DND-41 (cell line): ENCODE results near the gene MMS22L.

Experiments
- ATAC-seq: fragments of 200-7000 bp; cut with Tn5 transposase; 3 replicates; pipeline ENCODE4 v1.9.1; 2021; ENCODE audit warnings: low read depth; ENCODE audit not compliant: insufficient read depth
- DNase-seq: peaks from one replicate; pipeline ENCODE4 v3.0.0-alpha.2; 2020
- H2AFZ ChIP-seq: 2 replicates; pipeline ENCODE4 v1.6.0; 2012; ENCODE audit warnings: low read depth, low read length
- H3K27ac ChIP-seq: 2 replicates; pipeline ENCODE4 v1.5.1; 2012; ENCODE audit warnings: low read length, inconsistent platforms
- H3K27me3 ChIP-seq: fragments of 200-600 bp; sonication (generic); 2 replicates; pipeline ENCODE4 v1.6.0; 2012; ENCODE audit warnings: low read length, mild to moderate bottlenecking, inconsistent platforms; ENCODE audit not compliant: insufficient read depth, poor library complexity
- H3K36me3 ChIP-seq: 2 replicates; pipeline ENCODE4 v1.5.1; 2012; ENCODE audit warnings: low read length, inconsistent platforms; ENCODE audit not compliant: insufficient read depth
- H3K4me1 ChIP-seq: 2 replicates; pipeline ENCODE4 v1.5.1; 2012; ENCODE audit warnings: mild to moderate bottlenecking, low read length; ENCODE audit not compliant: insufficient read depth
- H3K4me2 ChIP-seq: 2 replicates; pipeline ENCODE4 v1.6.0; 2012; ENCODE audit warnings: mild to moderate bottlenecking, moderate library complexity, low read length, inconsistent platforms; ENCODE audit not compliant: insufficient read depth
- H3K4me3 ChIP-seq, 2 experiments: fragments of 200-600 bp in 1 of 2; shearing (Covaris generic) in 1 of 2; 2 replicates each; pipeline ENCODE4 v1.5.1; 2012 to 2016; ENCODE audit warnings: inconsistent platforms in 2 of 2, low read length in 2 of 2, mild to moderate bottlenecking in 2 of 2, low read depth in 1 of 2, moderate library complexity in 1 of 2
- H3K79me2 ChIP-seq: 2 replicates; pipeline ENCODE4 v1.6.0; 2012; ENCODE audit warnings: low read length, inconsistent platforms; ENCODE audit not compliant: insufficient read depth
- H3K9ac ChIP-seq: 2 replicates; pipeline ENCODE4 v1.6.0; 2012; ENCODE audit warnings: low read depth, mild to moderate bottlenecking, inconsistent platforms, low read length, moderate library complexity
- H3K9me3 ChIP-seq: 2 replicates; pipeline ENCODE4 v1.5.1; 2012; ENCODE audit warnings: low read length, moderate library complexity, mild to moderate bottlenecking, inconsistent platforms; ENCODE audit not compliant: insufficient read depth, severe bottlenecking
- H4K20me1 ChIP-seq: 2 replicates; pipeline ENCODE4 v1.6.0; 2012; ENCODE audit warnings: low read length; ENCODE audit not compliant: insufficient read depth
- CTCF ChIP-seq: IDR thresholded peaks from 2 replicates; pipeline ENCODE4 v1.5.1; 2012; ENCODE audit warnings: borderline replicate concordance, low read length, moderate library complexity, mild to moderate bottlenecking; ENCODE audit not compliant: poor library complexity, severe bottlenecking; ENCODE audit errors: extremely low read depth
- EZH2 ChIP-seq: IDR thresholded peaks from 3 replicates; pipeline ENCODE4 v1.6.1; 2012; ENCODE audit warnings: borderline replicate concordance, low read depth, mild to moderate bottlenecking, moderate library complexity, low read length, inconsistent platforms; ENCODE audit not compliant: severe bottlenecking

The MMS22L gene

GRCh38 chr6:97128507-97128906, 154.5 kb downstream of the MMS22L start:
- no peak overlapping the region for H3K4me2 ChIP-seq
- H4K20me1 ChIP-seq: no peaks in the 10 kb centered on the region
- no peaks in the 10 kb centered on the region for H3K27me3 ChIP-seq
- H3K9ac ChIP-seq: no peak overlapping the region
- no peaks in the 10 kb centered on the region for H3K4me1 ChIP-seq
- ATAC-seq: no peak
- DNase-seq: no peak
- no peak overlapping the region for H3K4me3 ChIP-seq
- TF ChIP-seq EZH2 (no peak), CTCF (no peak)
- H3K27ac ChIP-seq: no peak overlapping the region
- H3K36me3 ChIP-seq: no peaks in the 10 kb centered on the region
- no peaks in the 10 kb centered on the region for H3K79me2 ChIP-seq
- no peak overlapping the region for H2AFZ ChIP-seq
- no peaks in the 10 kb centered on the region for H3K9me3 ChIP-seq

GRCh38 chr6:97123652-97124051, 159.4 kb downstream of the MMS22L start:
- Histone ChIP-seq H3K4me3 (no peak overlapping the region), H3K79me2 (no peaks in the 10 kb centered on the region), H3K27me3 (peaks cover 17% of the 10 kb centered on the region), H3K4me1 (no peaks in the 10 kb centered on the region), H3K27ac (no peak overlapping the region), H4K20me1 (no peaks in the 10 kb centered on the region), H3K4me2 (no peak overlapping the region), H2AFZ (no peak overlapping the region), H3K36me3 (no peaks in the 10 kb centered on the region), H3K9me3 (no peaks in the 10 kb centered on the region), H3K9ac (no peak overlapping the region)
- DNase-seq: no peak
- no peak for ATAC-seq
- TF ChIP-seq EZH2: no peak
- TF ChIP-seq CTCF: no peak

GRCh38 chr6:97123112-97123511, 159.9 kb downstream of the MMS22L start:
- Histone ChIP-seq H3K27ac (no peak overlapping the region), H3K4me3 (no peak overlapping the region), H3K79me2 (no peaks in the 10 kb centered on the region), H3K9me3 (no peaks in the 10 kb centered on the region), H3K4me1 (no peaks in the 10 kb centered on the region), H3K4me2 (no peak overlapping the region), H3K36me3 (no peaks in the 10 kb centered on the region), H4K20me1 (no peaks in the 10 kb centered on the region), H3K9ac (no peak overlapping the region), H2AFZ (no peak overlapping the region), H3K27me3 (peaks cover 17% of the 10 kb centered on the region)
- DNase-seq (no peak), ATAC-seq (no peak)
- TF ChIP-seq CTCF (no peak), EZH2 (no peak)

GRCh38 chr6:97120511-97120910, 162.5 kb downstream of the MMS22L start:
- Histone ChIP-seq H2AFZ (no peak overlapping the region), H3K79me2 (no peaks in the 10 kb centered on the region), H4K20me1 (no peaks in the 10 kb centered on the region), H3K4me3 (no peak overlapping the region), H3K27me3 (peaks cover 17% of the 10 kb centered on the region), H3K9ac (no peak overlapping the region), H3K36me3 (no peaks in the 10 kb centered on the region), H3K27ac (no peak overlapping the region), H3K4me1 (no peaks in the 10 kb centered on the region), H3K4me2 (no peak overlapping the region), H3K9me3 (no peaks in the 10 kb centered on the region)
- TF ChIP-seq EZH2: no peak
- TF ChIP-seq CTCF: no peak
- ATAC-seq (no peak), DNase-seq (no peak)
